ENCODE results near the gene SKAP1. TPM values are rescaled to one million over a fixed set of nuclear protein-coding genes. Genes with fewer than 3 reads are reported as not detected.

SKAP1 gene
- total RNA-seq, 1 experiment from 2014 or later, result not detected

DNA sequence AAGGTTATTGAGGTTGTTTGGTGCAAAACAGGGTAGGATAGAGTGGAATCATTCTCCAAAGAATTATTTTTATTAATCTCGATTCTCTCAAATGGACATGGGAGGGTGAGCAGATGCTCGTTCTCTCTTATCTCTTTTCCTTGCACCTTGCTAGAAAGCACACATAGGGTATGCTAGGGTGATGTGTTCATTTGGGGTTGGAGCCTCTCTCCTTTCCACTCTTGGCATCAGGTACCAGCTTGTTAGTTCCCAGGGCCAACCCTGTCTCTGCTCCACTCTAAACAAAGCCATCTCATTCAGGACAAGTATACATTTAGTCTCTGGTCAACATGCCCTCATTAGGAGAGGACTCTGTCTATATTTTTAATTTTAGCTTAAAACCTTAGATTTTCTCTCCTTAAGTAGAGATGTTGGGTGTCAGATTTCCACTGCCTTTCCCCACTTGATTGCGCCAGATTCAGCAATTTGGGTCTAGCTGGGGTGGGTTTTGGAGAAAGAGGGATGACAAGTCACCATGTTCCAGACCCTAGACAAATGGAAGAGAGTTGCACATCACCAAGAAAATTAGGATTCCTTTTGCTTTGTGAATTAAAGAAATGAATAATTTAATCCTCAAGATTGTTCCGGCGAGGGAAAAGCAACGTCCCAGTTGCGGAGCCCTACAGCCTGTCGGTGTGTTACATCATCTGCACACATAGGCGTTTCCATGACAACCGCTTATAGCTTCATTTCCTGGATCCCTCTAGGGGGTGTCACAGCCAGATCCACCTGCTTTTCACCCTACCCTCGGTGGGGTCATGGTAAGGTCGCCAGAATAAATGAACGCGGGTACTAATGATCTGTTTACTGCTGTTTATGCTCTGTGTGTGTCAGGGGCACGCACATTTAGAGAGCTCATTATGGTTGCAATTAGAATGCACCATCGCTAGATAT, 280.9 kb downstream of the SKAP1 start:
- H3K27ac Mint-ChIP-seq (ENCODE audit: low read depth, unreplicated experiment), result no peak overlapping the region
- no peak overlapping the region for H3K4me3 Mint-ChIP-seq (ENCODE audit: unreplicated experiment)
- H3K27me3 Mint-ChIP-seq (ENCODE audit: insufficient read depth, unreplicated experiment), result peaks cover 93% of the 10 kb centered on the region
- intact Hi-C loops (cut with micrococcal nuclease), result no loop called here
- H3K4me1 Mint-ChIP-seq (ENCODE audit: insufficient read depth, unreplicated experiment), result no peaks in the 10 kb centered on the region
- H3K9me3 Mint-ChIP-seq (ENCODE audit: unreplicated experiment), result no peaks in the 10 kb centered on the region
- CTCF ChIA-PET, result interaction anchor here (0.7 to 1.3 kb wide), 2 partner anchors 69 to 470 kb away, joined by 3 read pairs; no protein-coding TSS in a partner anchor
- H3K36me3 Mint-ChIP-seq (ENCODE audit: insufficient read depth, unreplicated experiment), result no peaks in the 10 kb centered on the region
- BruUV-seq (replicated peaks), result no TSS peak
- TF ChIP-seq, protein P1, sequence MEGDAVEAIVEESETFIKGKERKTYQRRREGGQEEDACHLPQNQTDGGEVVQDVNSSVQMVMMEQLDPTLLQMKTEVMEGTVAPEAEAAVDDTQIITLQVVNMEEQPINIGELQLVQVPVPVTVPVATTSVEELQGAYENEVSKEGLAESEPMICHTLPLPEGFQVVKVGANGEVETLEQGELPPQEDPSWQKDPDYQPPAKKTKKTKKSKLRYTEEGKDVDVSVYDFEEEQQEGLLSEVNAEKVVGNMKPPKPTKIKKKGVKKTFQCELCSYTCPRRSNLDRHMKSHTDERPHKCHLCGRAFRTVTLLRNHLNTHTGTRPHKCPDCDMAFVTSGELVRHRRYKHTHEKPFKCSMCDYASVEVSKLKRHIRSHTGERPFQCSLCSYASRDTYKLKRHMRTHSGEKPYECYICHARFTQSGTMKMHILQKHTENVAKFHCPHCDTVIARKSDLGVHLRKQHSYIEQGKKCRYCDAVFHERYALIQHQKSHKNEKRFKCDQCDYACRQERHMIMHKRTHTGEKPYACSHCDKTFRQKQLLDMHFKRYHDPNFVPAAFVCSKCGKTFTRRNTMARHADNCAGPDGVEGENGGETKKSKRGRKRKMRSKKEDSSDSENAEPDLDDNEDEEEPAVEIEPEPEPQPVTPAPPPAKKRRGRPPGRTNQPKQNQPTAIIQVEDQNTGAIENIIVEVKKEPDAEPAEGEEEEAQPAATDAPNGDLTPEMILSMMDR (IDR thresholded peaks at IDR 0.05; ENCODE audit: unreplicated experiment), result no peak
- POLR2A ChIA-PET, result no interaction called here
- DNase-seq (ENCODE audit: unreplicated experiment), result no peak

DNA sequence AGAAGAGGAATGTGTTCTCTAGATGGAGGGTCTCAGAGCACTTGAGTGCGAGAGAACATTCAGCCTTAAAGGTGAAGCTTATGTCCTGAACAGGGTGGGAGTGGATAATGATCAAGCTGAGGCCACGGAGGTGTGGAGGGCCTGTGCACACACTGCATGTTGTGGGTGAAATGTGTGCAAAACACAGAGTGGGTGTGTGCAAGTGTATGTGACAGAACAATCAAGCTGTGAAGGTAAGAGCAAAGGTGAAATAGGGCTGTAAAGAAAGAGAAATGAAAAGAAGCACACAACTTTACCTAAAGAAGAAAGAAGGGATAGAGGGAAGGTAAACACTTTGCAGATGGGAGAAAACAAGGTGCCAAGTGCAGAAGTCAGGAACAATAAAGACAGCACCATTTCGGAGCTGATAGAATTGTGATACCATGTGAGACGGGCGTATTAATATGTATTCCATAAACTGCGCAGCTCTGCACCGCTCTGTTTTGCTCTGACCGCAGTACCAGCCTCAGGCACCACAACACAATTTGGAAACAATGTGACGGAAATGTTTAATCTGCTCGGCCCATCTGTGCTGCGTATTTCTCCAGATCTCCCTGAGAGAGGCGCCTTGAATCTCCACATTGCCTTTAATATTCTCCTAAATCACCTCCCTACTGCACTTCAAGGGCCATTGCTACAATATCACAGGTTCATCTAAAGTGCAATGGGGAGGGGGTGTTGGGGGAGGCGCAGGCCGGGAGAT, 281.8 kb downstream of the SKAP1 start:
- Mint-ChIP-seq H3K9me3 (ENCODE audit: unreplicated experiment) (no peaks in the 10 kb centered on the region), H3K27me3 (ENCODE audit: insufficient read depth, unreplicated experiment) (peaks cover 92% of the 10 kb centered on the region), H3K27ac (ENCODE audit: low read depth, unreplicated experiment) (no peak overlapping the region), H3K4me3 (ENCODE audit: unreplicated experiment) (no peak overlapping the region), H3K36me3 (ENCODE audit: insufficient read depth, unreplicated experiment) (no peaks in the 10 kb centered on the region), H3K4me1 (ENCODE audit: insufficient read depth, unreplicated experiment) (no peaks in the 10 kb centered on the region)
- DNase-seq (ENCODE audit: unreplicated experiment), result no peak
- intact Hi-C loops (cut with micrococcal nuclease), result no loop called here
- ChIA-PET POLR2A (no interaction called here), CTCF (no interaction called here)
- BruUV-seq (replicated peaks), result no TSS peak
- TF ChIP-seq, protein P1 (IDR thresholded peaks at IDR 0.05; ENCODE audit: unreplicated experiment), result no peak

DNA sequence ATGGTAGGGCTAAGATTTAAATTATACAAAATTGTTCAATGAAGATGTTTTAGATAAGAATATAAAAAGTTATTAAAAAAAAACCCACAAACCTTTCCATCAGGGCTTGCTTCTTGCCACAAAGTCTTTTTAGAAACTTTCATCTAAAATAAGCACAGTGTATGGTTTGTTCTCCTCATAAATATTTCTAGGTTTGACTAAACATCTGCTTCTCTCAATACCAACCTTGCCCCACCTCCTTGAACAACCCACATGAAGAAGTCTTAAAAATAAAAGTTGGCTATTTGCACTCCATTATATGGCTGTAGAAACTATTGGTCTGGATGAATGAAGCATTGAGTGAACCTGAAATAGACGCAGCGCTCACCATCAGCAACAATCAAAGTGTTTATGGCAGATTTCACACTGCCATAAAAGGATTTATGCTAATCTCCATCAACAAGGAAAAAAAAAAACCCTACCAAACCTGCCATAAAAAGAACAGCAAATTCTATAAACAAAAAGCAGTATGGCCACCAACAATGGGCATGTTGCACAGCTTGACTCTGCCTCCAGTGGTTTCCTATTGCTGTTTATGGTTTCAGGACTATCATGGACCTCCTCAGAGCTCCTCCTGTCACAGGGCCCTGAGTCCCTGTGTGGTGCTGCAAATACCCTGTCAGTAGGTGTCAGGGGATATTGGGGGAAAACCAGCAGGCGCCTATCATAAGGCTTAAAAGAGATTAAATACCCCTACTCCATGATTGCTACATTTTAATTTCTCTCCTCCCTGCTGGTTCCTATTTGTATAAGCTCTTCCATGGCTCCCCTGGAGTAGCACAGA, 284.8 kb downstream of the SKAP1 start:
- ChIA-PET CTCF (interaction anchor here (0.7 kb wide), 1 partner anchor 22 kb away, joined by 4 read pairs; no protein-coding TSS in a partner anchor), POLR2A (no interaction called here)
- Mint-ChIP-seq H3K4me1 (ENCODE audit: insufficient read depth, unreplicated experiment) (no peaks in the 10 kb centered on the region), H3K36me3 (ENCODE audit: insufficient read depth, unreplicated experiment) (no peaks in the 10 kb centered on the region), H3K9me3 (ENCODE audit: unreplicated experiment) (no peaks in the 10 kb centered on the region), H3K27me3 (ENCODE audit: insufficient read depth, unreplicated experiment) (peaks cover 84% of the 10 kb centered on the region), H3K4me3 (ENCODE audit: unreplicated experiment) (no peak overlapping the region), H3K27ac (ENCODE audit: low read depth, unreplicated experiment) (no peak overlapping the region)
- intact Hi-C loops (cut with micrococcal nuclease), result no loop called here
- no TSS peak for BruUV-seq (replicated peaks)
- DNase-seq (ENCODE audit: unreplicated experiment), result no peak
- TF ChIP-seq, protein P1 (IDR thresholded peaks at IDR 0.05; ENCODE audit: unreplicated experiment), result no peak

Data from MCF 10A (cell line).